SKM-1 (cell line): ENCODE measurements around the gene ATXN10.
"Not testable (repeated sequence)": the region's sequence is repeated elsewhere in the genome, so short reads cannot be mapped to it uniquely, and the experiment has no call there.

Experiments used
- DNase-seq: peaks from one replicate; lab custom pipeline; 2025; ENCODE audit not compliant: unreplicated experiment; lab: John Stamatoyannopoulos, UW

The ATXN10 gene

GRCh38 chr22:45707605-45708004 lies 36.0 kb downstream of the ATXN10 start:
- no peak for DNase-seq

- no peak for DNase-seq
Observed at GRCh38 chr22:45708145-45708544, 36.5 kb downstream of the ATXN10 start.

GRCh38 chr22:45709060-45709739 lies 37.6 kb downstream of the ATXN10 start:
- no peak for DNase-seq

- DNase-seq: no peak
Observed at GRCh38 chr22:45709866-45710265, 38.2 kb downstream of the ATXN10 start.

GRCh38 chr22:45710469-45710868 lies 38.8 kb downstream of the ATXN10 start:
- no peak for DNase-seq

- DNase-seq: not testable (repeated sequence)
Observed at GRCh38 chr22:45714390-45714789, 42.8 kb downstream of the ATXN10 start.

- no peak for DNase-seq
Observed at GRCh38 chr22:45717789-45718188, 46.2 kb downstream of the ATXN10 start.

- no peak for DNase-seq
Observed at GRCh38 chr22:45718391-45718790, 46.8 kb downstream of the ATXN10 start.

- DNase-seq: no peak
Observed at GRCh38 chr22:45720839-45721378, 49.3 kb downstream of the ATXN10 start.

- no peak for DNase-seq
Observed at GRCh38 chr22:45722006-45722405, 50.4 kb downstream of the ATXN10 start.

- no peak for DNase-seq
Observed at GRCh38 chr22:45726081-45726480, 54.4 kb downstream of the ATXN10 start.

GRCh38 chr22:45731041-45731797 lies 59.6 kb downstream of the ATXN10 start:
- no peak for DNase-seq

- DNase-seq: no peak
Observed at GRCh38 chr22:45731798-45732495, 60.3 kb downstream of the ATXN10 start.

- no peak for DNase-seq
Observed at GRCh38 chr22:45735273-45735672, 63.6 kb downstream of the ATXN10 start.

- DNase-seq: no peak
Observed at GRCh38 chr22:45738206-45738605, 66.6 kb downstream of the ATXN10 start.

- no peak for DNase-seq
Observed at GRCh38 chr22:45740236-45740635, 68.6 kb downstream of the ATXN10 start.

GRCh38 chr22:45742866-45743450 lies 71.3 kb downstream of the ATXN10 start:
- peak; percentile 85 for DNase-seq

GRCh38 chr22:45743687-45744086 lies 72.1 kb downstream of the ATXN10 start:
- DNase-seq: no peak

- DNase-seq: no peak
Observed at GRCh38 chr22:45744442-45744841, 72.8 kb downstream of the ATXN10 start.

GRCh38 chr22:45750626-45751025 lies 79.0 kb downstream of the ATXN10 start:
- DNase-seq: no peak

- DNase-seq: no peak
Observed at GRCh38 chr22:45752036-45752435, 80.4 kb downstream of the ATXN10 start.
